ENCODE results near the gene CCSER1. TPM values are rescaled to one million over a fixed set of nuclear protein-coding genes. Genes with fewer than 3 reads are reported as not detected.

CCSER1 gene
- total RNA-seq, 3 donors from 2014 or later (not counting 1 experiment from before 2014, with no cell fraction given), result 0.87 to 1.1 (median 1.1) TPM

DNA sequence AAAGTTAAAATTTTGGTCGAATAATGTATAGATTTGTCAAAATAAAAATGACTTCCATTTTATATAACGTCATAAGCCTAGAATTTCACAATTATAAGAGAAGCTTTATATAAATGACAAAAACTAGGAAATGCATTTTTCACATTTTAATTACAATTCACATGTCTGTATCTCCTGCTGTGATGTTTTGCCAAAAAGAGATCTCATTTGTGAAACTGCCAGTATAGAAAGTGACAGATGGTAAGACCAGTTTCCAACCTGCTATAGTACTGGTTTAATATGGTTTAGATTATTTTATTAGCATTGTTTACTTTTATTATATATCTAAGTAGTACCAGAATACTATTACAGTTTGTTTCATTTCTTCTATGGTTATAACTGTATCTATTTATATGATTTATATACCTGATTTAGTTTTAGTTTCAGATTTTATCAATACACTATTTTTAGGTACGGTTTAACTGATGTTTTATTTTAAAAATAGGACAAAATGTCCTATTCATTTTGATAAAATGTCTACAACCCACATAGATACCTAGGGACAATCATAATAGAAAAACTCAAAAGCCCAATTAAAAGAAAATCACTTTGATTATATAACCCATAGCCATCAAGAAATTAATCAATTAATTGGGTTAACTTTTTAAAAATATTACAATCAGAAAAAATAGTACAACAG, 5.4 kb upstream of the CCSER1 start:
- Histone ChIP-seq H3K4me3 (ENCODE audit: low read length) (no peak overlapping the region), H3K36me3 (ENCODE audit: control insufficient read depth, insufficient read depth, low read length) (no peaks in the 10 kb centered on the region), H3K9me3 (ENCODE audit: control insufficient read depth, insufficient read depth, low read length) (no peaks in the 10 kb centered on the region), H3K4me1 (ENCODE audit: control insufficient read depth, insufficient read depth, low read length) (no peaks in the 10 kb centered on the region), H3K27ac (ENCODE audit: low read length) (no peak overlapping the region), H3K27me3 (ENCODE audit: control insufficient read depth, insufficient read depth, low read length) (no peaks in the 10 kb centered on the region)
- Mint-ChIP-seq H3K36me3 (no peaks in the 10 kb centered on the region), H3K27me3 (ENCODE audit: low read depth in 2 of 2) (peaks cover 8 to 12% of the 10 kb centered on the region in 2 donors), H3K27ac (no peak overlapping the region), H3K4me1 (peaks cover 3 to 4% of the 10 kb centered on the region in 2 donors), H3K4me3 (no peak overlapping the region), H3K9me3 (peaks cover 2 to 5% of the 10 kb centered on the region in 2 donors)
- DNase-seq (no peak), ATAC-seq (no peak)
- TF ChIP-seq CTCF (IDR thresholded peaks at IDR 0.05), result no peak
- no CpG with 5 or more reads among the region's 3 CpGs for WGBS (ENCODE audit: insufficient coverage)
- intact Hi-C loops (cut with micrococcal nuclease), result no loop called here

GRCh38 chr4:90122355-90122748, 4.8 kb upstream of the CCSER1 start:
- H3K4me3 ChIP-seq (ENCODE audit: low read length), result no peak overlapping the region
- H3K27me3 ChIP-seq (ENCODE audit: control insufficient read depth, insufficient read depth, low read length), result no peaks in the 10 kb centered on the region
- H3K27ac ChIP-seq (ENCODE audit: low read length), result no peak overlapping the region
- Mint-ChIP-seq H3K4me3 (no peak overlapping the region), H3K27ac (no peak overlapping the region), H3K9me3 (peaks cover 1 to 4% of the 10 kb centered on the region in 2 donors), H3K27me3 (ENCODE audit: low read depth in 2 of 2) (peaks cover 14 to 18% of the 10 kb centered on the region in 2 donors), H3K4me1 (peaks cover 9 to 10% of the 10 kb centered on the region in 2 donors), H3K36me3 (no peaks in the 10 kb centered on the region)
- H3K9me3 ChIP-seq (ENCODE audit: control insufficient read depth, insufficient read depth, low read length), result no peaks in the 10 kb centered on the region
- ATAC-seq, result no peak
- 67% methylated on average over 1 of the region's 7 CpGs for WGBS (ENCODE audit: insufficient coverage)
- no peak for TF ChIP-seq CTCF (IDR thresholded peaks at IDR 0.05)
- no peaks in the 10 kb centered on the region for H3K36me3 ChIP-seq (ENCODE audit: control insufficient read depth, insufficient read depth, low read length)
- intact Hi-C loops (cut with micrococcal nuclease), result no loop called here
- H3K4me1 ChIP-seq (ENCODE audit: control insufficient read depth, insufficient read depth, low read length), result peaks cover 4% of the 10 kb centered on the region
- no peak for DNase-seq

DNA sequence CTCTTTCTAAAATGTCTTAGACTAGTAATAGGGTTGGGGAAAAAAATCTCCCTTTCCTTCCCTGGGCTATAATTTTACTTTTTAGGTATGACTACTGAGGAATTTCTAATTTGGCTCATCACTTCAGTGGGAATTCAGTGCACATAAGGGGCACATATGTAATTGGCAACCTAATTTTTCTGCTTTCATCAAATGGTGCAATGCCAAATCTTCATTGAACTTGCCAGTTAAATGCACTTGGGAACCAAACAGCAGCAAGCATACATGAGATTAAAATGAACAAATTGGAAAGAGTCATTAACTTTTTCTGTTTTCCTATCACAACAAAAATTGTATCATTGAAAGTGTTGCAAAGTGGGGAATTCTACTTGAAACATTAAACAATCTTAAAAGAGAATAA, 2.9 kb upstream of the CCSER1 start:
- intact Hi-C loops (cut with micrococcal nuclease), result no loop called here
- no peaks in the 10 kb centered on the region for H3K27me3 ChIP-seq (ENCODE audit: control insufficient read depth, insufficient read depth, low read length)

More for the DNA sequence above, 2.9 kb upstream of the CCSER1 start:
- no peak overlapping the region for H3K4me3 Mint-ChIP-seq
- no peak for TF ChIP-seq CTCF (IDR thresholded peaks at IDR 0.05)
- no peaks in the 10 kb centered on the region for H3K9me3 ChIP-seq (ENCODE audit: control insufficient read depth, insufficient read depth, low read length)
- H3K9me3 Mint-ChIP-seq, result peaks cover 0 to 4% of the 10 kb centered on the region in 2 donors
- no peaks in the 10 kb centered on the region for H3K36me3 ChIP-seq (ENCODE audit: control insufficient read depth, insufficient read depth, low read length)
- no peak overlapping the region for H3K27ac ChIP-seq (ENCODE audit: low read length)
- ATAC-seq (no peak), DNase-seq (no peak)
- peaks cover 24 to 32% of the 10 kb centered on the region in 2 donors for H3K27me3 Mint-ChIP-seq (ENCODE audit: low read depth in 2 of 2)
- H3K4me1 Mint-ChIP-seq, result peaks cover 22% of the 10 kb centered on the region in 2 donors
- peaks cover 11% of the 10 kb centered on the region for H3K4me1 ChIP-seq (ENCODE audit: control insufficient read depth, insufficient read depth, low read length)
- no peak overlapping the region for H3K4me3 ChIP-seq (ENCODE audit: low read length)
- H3K36me3 Mint-ChIP-seq, result no peaks in the 10 kb centered on the region
- no peak overlapping the region for H3K27ac Mint-ChIP-seq
